DOHH2 (cell line): ENCODE data around the gene VASP.

Experiments used
- CTCF ChIP-seq: fragments of 200-600 bp; sonication (generic); IDR thresholded peaks from one replicate; pipeline ENCODE4 v1.5.1; 2014; ENCODE audit warnings: antibody characterized with exemption, mild to moderate bottlenecking, low read depth, low read length; ENCODE audit not compliant: poor library complexity, severe bottlenecking
- EZH2phosphoT487 ChIP-seq: fragments of 200-600 bp; sonication (generic); IDR thresholded peaks from 2 replicates; pipeline ENCODE4 v1.6.1; 2017; ENCODE audit warnings: borderline replicate concordance, mild to moderate bottlenecking, antibody characterized with exemption, low read length, moderate library complexity, mixed read lengths

DNA sequence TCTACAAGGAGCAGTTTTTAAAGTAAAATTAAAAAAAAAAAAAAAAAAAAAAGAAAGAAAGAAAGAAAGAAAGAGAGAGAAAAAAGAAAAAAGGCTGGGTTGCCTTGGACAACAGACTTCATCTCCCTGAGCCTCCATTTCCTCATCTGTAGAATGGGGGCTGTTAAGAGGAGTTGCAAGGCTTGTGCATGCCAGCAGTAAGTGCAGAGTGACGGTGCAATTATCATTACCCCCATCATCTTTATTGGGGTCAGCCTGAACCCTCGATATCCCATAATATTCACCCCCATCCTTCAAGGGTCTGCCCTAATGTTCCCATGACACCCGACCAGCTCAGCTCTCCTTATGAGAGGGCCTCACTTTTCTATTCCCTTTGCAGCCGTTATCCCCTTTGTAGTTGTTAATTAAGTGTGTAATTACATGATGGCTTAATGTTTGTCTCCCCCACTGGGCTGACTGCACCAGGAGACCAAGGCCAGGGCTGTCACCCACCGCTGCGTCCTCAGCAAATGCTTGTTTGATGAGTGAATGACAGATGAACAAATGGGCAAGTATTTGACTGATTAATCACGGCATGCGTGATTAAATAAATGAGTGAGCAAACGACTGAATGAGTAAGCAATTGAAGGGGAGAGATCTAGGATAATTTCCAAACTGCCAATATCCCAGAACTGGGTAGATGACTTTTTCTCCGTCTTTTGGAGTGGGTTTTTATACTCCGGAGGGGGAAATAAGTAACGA is 29.4 kb upstream of the VASP start:
- TF ChIP-seq CTCF, result no peak
- no peak for TF ChIP-seq EZH2phosphoT487
